GM18909 (cell line): ENCODE data around the gene WFIKKN1.

Experiments used
- ATAC-seq: cut with Tn5 transposase; IDR thresholded peaks from one replicate; pipeline ENCODE4 v1.9.1; 2021; ENCODE audit warnings: mild to moderate bottlenecking; ENCODE audit not compliant: unreplicated experiment, poor library complexity

Gene WFIKKN1

DNA sequence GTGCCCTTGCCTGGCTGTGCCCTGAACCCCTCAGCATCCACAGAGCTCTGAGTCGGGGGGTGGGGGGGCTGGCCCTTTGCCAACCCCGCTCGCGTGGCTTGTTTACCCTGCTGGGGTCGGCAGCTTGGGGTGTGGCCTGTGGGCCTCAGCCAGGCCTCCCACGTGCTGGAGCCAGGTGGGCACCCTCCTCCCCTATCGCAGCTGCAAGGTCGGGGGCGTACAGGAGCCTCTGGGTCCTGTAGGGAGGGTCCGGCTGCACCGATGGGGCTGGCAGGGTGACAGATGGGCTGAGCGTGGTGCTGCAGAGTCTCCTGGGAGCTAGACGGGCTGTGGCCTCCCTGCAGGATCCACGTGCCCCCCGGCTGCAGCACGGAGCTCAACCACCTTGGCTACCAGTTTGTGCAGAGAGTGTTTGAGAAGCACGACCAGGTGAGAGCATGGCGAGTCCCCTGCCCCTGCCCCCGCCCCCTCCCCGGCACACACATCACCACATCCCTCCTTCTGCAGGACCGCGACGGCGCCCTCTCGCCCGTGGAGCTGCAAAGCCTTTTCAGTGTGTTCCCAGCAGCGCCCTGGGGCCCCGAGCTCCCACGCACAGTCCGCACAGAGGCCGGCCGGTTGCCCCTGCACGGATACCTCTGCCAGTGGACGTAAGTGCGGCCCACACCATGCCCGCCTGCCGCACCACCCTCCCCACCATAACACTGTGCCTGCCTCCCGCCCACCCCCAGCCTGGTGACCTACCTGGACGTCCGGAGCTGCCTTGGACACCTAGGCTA, 40.8 kb downstream of the WFIKKN1 start:
- no peak for ATAC-seq

DNA sequence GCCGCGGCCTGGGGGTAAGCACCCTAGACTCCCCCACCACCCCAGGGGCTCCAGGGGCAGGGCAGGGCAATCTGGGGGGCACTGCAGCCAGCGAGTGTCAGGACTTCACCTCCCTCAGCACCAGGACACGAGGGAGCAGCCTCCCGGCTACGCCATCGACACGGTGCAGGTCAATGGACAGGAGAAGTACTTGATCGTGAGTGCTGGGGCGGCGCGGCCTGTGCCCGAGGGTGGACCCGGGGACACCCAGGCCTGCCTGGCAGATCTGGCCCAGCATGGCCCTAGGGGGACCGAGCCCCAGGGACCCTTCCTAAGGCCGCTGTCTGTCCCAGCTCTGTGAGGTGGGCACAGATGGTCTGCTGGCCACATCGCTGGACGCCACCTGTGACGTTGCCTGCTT, 41.6 kb downstream of the WFIKKN1 start:
- ATAC-seq: no peak

DNA sequence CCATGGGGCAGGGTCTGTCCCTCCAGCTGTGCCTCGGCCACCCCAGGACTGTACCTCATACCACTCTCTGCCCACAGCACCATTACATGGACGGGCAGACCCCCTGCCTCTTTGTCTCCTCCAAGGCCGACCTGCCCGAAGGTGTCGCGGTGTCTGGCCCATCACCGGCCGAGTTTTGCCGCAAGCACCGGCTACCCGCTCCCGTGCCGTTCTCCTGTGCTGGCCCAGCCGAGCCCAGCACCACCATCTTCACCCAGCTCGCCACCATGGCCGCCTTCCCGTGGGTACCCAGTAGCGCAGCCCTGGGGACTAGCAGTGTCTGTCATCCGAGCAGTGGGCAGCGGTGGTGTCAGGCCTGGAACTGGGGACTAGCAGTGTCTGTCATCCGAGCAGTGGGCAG, 42.1 kb downstream of the WFIKKN1 start:
- no peak for ATAC-seq

DNA sequence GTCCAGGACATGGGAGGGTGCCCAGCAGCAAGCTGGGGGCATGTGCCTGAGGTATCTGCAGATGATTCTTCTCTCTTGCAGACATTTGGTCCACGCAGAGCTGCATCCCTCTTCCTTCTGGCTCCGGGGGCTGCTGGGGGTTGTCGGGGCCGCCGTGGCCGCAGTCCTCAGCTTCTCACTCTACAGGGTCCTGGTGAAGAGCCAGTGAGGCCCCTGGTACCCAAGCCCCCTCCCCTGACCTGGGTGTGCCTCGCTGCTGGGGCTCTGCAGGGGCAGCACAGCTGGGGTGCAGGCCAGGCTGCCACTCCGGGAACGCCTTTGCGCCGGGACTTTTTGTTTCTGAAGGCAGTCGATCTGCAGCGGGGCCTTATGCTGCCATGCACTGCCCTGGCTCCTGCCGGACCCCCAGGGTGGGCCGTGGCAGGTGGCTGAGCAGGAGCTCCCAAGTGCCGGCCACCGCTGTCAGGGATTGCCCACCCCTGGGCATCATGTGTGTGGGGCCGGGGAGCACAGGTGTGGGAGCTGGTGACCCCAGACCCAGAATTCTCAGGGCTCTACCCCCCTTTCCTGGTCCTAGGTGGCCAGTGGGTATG, 42.7 kb downstream of the WFIKKN1 start:
- no peak for ATAC-seq

DNA sequence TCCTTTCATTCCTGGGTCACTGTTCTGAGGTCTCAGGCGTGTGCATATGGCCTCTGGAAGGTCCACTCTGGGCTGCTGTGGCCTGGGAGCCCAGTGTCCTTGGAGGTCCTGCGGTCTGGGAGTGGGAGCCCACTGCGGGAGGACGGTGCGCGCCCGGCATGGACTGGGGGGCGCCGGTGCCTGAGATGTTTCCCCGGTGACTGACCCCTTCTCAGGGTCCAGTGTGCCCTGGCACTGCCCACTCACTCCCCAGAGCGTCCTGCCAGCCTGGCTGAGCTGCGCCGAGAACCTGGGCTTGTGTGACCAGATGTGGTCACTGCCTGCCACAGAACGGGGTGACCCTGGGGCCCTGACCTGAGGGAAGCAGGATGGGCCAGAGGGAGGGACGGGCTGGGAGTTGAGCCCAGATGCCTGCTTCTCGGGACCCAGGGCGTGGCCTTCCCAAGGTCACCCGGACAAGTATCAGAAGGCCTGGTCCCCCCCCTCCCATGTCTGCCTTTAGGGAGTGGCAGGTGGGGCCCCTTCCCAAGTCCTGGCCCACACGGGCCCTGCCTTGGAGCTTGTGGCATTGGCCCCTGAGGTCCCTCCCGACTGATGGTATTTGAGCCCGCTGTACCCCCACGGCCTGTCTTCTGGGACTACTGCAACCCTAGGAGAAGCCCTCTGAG, 43.6 kb downstream of the WFIKKN1 start:
- ATAC-seq: no peak

DNA sequence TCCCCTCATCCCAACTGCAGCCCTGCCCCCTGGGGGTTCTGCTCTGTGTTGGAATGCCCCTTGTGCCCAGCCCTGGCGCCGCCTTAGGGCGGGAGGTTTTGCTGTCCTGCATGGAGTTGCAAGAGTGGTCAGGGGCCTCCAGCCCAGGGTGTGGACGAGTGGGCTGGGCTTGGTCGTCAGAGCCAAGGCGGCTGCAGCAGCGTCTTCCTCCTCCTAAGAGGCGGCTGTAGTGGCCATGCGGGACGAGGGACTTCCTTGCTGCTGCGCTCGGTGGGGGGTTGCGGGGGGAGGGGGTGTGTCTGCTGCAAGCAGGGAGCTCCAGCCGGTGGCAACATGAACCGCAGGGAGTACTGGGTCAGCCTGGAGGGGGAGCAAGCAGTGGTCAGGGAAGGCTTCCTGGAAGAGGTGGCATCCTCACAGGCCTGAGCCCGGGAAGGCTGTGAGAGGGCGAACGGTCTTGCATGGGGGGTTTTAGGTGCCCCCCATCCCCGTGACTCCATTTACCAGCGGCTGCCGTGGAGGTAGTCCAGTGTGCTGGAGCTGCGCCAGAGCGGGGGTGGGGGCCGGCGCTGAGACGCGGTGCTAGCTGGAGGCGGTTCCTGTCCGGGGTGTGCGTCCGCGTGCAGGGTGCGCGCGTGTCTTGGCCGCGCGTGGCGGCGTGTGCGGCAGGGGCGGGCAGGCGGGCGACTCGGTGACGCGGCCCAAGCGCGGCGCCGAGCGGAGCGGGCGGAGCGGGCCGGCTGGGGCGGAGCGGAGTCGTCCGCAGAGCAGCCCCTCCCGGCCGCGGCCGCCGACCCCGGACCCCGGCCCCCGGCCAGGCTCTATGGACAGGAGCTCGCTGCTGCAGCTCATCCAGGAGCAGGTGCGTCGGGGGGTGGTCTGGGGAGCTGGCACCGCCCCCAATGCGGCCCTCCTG, 44.4 kb downstream of the WFIKKN1 start, which contains the start of gene RHBDL1:
TSS of gene RHBDL1 (plus strand) at position 704 of the 916 bp plus-strand sequence. CDS start at position 824, 120 bp downstream.
- no peak for ATAC-seq

DNA sequence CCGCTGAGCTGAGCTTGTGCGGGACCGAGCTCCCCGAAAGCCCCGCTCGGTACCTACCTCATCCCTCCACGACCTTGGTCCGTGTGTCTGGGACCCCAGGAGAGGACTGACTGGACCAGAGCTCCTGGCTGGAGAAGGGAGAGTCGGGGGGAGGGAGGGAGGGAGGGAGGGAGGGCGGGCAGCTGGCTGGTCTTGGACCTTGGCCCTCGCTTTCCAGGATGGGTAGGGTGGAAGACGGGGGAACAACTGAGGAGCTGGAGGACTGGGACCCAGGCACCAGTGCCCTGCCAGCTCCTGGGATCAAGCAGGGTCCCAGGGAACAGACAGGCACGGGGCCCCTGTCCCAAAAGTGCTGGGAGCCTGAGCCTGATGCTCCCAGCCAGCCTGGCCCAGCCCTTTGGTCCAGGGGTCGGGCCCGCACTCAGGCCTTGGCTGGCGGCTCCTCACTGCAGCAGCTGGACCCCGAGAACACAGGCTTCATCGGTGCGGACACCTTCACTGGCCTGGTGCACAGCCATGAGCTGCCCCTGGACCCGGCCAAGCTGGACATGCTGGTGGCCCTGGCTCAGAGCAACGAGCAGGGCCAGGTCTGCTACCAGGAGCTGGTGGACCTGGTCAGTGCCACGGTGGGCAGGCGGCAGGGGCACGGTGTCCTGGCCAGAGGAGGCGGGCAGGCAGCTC, 45.2 kb downstream of the WFIKKN1 start:
- ATAC-seq: no peak

DNA sequence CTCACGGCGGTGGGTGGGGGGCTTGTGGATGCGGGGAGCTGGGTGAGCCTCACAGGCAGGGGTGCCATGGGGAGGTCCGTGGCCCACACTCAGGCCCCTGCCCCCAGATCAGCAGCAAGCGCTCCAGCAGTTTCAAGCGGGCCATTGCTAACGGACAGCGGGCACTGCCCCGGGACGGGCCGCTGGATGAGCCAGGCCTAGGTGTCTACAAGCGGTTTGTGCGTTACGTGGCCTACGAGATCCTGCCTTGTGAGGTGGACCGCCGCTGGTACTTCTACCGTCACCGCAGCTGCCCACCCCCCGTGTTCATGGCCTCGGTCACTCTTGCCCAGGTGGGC, 45.7 kb downstream of the WFIKKN1 start:
- ATAC-seq: no peak

DNA sequence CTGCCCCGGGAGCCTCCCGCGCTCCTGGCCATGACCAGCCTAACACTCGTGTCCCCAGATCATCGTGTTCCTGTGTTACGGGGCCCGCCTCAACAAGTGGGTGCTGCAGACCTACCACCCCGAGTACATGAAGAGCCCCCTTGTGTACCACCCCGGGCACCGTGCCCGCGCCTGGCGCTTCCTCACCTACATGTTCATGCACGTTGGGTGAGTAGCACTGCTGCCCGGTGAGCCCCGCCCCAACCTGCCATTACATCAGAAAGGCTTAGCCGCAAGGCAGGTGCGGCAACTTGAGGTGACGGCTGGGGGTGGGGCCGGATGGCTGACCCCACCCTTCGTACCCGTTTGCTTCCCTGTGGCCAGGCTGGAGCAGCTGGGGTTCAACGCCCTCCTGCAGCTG, 46.1 kb downstream of the WFIKKN1 start:
- ATAC-seq: no peak

DNA sequence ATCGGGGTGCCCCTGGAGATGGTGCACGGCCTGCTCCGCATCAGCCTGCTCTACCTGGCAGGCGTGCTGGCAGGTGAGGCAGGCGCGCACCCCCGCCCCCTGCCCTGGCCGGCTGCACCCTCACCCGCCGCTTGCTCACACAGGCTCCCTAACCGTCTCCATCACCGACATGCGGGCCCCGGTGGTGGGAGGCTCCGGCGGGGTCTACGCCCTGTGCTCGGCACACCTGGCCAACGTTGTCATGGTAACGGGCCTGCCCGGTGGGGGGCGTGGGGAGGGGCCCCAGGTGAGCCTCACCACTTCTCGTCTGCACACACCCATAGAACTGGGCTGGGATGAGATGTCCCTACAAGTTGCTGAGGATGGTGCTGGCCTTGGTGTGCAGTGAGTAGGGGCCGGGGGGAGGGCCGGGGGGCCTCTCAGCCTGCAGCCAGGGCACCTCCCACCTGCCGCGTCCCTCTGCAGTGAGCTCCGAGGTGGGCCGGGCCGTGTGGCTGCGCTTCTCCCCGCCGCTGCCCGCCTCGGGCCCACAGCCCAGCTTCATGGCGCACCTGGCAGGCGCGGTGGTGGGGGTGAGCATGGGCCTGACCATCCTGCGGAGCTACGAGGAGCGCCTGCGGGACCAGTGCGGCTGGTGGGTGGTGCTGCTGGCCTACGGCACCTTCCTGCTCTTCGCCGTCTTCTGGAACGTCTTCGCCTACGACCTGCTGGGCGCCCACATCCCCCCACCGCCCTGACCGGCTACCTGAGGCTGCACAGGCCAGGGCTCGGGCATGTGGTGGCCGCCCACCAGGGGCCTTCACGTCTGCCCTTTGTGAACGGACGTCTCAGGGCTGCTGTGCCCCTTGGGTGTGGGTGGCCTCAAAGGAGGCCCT, 46.8 kb downstream of the WFIKKN1 start:
- no peak for ATAC-seq

DNA sequence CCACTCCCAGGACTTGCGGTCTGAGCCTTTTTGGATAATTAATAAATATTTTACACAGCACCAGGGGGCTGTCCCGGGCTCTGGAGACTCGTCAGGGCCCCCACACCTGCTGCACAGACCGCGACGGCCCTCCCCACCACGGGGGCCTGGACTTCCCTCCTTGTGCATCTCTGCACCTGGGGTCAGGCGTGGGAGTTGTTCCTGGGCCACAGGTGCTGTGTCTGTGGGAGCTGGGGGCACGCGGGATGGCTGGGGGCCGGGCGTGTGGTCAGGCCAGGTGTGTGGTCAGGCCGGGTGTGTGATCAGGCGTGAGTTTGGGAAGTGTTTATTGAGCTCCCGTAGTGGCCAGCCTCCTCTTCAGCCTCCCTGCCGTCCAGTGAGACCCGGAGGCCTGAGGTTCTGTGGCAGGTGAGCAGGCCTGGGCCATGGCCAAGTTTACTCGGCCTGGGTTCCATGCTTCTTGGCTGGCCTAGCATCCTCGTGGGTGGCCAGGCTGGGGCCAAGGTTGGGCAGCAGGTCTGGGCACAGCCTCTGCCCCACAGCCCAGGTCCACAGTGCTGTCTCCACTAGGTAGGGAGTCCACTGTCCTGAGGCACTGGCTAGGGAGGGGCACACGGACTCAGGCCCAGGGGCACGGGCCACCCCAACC, 47.5 kb downstream of the WFIKKN1 start:
- ATAC-seq: no peak

DNA sequence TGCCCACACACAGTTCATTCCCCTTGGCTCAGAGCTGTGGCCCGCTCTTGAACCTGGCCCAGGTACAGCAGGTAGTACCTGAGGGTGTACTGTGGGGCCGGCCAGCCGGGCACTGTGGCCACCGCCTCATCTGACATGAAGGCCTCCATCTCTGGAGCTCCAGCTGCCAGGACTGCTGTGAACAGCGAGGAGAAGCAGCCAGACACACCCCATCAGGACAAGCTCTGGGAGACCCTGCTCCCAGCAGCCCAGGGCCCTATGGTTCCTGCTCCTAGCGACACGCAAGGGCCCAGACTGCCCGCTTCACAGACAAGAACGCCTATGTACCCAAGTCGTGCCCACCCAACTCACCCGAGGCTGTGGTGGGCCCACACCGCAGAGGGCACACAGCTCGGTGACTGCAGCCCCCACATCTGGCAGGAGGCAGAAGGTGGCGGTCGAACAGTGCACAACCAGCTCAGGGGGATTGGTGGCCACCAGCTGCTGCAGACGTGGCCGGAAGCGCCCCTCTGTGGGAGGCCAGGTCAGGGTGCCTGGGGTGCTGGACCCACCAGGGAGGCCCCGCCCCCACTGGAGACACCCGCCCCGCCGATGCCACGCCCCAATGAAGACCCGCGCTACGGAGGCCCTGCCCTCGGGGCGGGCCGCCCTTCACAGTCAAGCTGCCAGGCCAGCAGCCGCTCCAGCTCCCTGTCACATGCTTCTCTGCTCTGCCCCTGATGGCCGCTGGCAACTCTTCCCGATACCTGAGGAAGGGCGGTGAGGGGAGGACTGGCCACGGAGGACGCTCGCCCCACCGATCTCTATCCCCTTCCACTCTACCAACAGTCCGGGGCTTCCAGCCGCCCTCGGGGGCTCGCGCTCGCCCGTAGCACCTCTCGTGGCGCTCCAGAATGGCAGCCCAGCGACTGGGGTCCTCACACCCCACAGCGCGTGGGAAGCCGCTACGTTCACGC, 48.4 kb downstream of the WFIKKN1 start:
- ATAC-seq: peak; percentile 10

DNA sequence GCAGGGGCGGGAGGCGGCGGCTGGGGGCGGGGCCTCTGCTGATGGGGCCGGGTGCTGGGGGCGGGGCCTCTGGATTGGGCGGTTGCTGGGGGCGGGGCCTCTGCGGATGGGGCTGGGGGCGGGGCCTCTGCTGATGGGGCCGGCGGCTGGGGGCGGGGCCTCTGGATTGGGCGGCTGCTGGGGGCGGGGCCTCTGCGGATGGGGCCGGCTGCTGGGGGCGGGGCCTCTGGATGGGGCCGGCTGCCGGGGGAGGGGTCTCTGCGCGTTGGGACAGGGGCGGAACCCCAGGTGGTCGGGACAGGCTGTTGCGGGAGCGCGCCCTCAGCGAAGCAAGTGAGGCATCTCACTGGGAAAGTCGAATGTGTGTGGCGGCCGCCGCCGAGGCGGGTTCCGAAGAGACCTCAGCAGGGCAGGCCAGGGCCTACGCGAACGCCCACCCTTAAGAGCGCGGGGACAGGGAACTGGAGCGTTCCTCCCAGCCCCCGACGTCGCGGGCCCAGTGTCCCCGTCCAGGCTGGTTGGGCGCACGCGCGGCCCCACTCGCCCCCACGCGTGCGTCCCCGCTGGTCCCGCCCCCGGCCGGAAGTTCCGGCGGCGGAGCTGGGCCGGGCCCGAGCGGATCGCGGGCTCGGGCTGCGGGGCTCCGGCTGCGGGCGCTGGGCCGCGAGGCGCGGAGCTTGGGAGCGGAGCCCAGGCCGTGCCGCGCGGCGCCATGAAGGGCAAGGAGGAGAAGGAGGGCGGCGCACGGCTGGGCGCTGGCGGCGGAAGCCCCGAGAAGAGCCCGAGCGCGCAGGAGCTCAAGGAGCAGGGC, 49.2 kb downstream of the WFIKKN1 start, which contains the start of gene STUB1:
TSS of gene STUB1 (plus strand) at position 597 of the 811 bp plus-strand sequence. CDS start at position 713, 116 bp downstream.
- peak; percentile 42 for ATAC-seq

DNA sequence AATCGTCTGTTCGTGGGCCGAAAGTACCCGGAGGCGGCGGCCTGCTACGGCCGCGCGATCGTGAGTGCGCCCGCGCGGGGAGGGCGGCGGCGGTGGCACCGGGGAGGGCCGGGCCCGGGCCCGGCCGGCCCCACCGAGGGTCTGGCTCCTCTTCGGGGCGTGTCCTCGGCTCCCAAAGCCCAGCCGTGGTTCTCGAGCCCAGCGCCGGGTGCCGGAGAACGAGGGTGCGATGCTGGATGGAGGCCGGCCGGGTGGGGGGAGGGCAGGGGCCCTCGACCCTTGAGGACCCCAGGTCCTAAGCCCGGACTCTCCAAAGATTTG, 49.8 kb downstream of the WFIKKN1 start:
- ATAC-seq: no peak

DNA sequence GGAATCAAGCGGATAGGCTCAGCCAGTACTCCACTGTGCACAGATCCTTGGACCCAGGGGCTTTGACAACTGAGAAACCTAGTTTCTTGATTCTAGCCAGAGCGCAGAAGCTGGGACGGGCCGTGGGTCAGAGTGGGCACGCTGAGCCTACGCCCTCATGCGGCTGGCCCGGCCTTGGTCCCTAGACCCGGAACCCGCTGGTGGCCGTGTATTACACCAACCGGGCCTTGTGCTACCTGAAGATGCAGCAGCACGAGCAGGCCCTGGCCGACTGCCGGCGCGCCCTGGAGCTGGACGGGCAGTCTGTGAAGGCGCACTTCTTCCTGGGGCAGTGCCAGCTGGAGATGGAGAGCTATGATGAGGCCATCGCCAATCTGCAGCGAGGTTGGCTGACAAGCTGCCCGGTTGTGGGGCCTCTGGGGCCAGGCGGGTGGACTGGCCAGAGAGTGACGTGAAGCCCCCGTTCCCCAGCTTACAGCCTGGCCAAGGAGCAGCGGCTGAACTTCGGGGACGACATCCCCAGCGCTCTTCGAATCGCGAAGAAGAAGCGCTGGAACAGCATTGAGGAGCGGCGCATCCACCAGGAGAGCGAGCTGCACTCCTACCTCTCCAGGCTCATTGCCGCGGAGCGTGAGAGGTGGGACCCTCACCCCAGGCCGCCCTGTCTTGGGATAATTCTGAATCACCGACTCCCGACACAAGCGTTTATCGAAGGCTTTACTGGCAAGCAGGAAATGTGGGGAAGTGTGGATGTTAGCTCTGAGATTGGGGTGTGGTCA, 50.4 kb downstream of the WFIKKN1 start:
- no peak for ATAC-seq
